HG03135 (cell line): ENCODE measurements around the gene KCNJ15.

Experiments
- ATAC-seq: cut with Tn5 transposase; IDR thresholded peaks from one replicate; pipeline ENCODE4 v1.9.1; 2021; ENCODE audit warnings: mild to moderate bottlenecking, moderate library complexity; ENCODE audit not compliant: unreplicated experiment

KCNJ15 gene

GRCh38 chr21:38323721-38324531, 67.1 kb downstream of the KCNJ15 start:
- ATAC-seq, result no peak

GRCh38 chr21:38325216-38325615, 68.4 kb downstream of the KCNJ15 start:
- ATAC-seq, result no peak

GRCh38 chr21:38325731-38326420, 69.1 kb downstream of the KCNJ15 start:
- no peak for ATAC-seq

GRCh38 chr21:38326429-38326828, 69.6 kb downstream of the KCNJ15 start:
- ATAC-seq, result no peak

- no peak for ATAC-seq
Observed at GRCh38 chr21:38326899-38327298, 70.1 kb downstream of the KCNJ15 start.

- ATAC-seq, result no peak
Observed at GRCh38 chr21:38327984-38328383, 71.2 kb downstream of the KCNJ15 start.

- no peak for ATAC-seq
Observed at GRCh38 chr21:38329162-38329561, 72.4 kb downstream of the KCNJ15 start.

- ATAC-seq, result no peak
Observed at GRCh38 chr21:38330666-38331065, 73.9 kb downstream of the KCNJ15 start.

- no peak for ATAC-seq
Observed at GRCh38 chr21:38333301-38334272, 76.8 kb downstream of the KCNJ15 start.

DNA sequence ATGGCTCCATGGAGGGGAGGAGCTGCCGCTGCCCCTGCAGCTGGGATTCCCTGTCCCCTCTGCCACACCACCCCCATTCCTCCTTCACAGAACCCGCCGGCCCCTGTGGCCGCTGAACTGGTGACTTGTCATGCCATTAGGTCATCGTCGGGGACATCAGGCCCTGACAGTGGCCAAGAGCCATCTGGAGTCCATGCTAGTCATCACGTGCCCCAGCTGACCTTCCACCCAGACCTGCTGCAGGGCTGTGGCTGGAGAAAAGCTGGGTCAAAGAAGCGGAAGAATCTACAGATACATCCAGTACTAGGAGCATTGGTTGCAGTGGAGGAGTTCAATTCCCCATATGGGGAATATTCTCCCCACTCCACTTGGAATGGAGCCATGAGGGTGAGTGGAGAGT, 78.1 kb downstream of the KCNJ15 start:
- no peak for ATAC-seq

GRCh38 chr21:38337793-38338192, 81.0 kb downstream of the KCNJ15 start:
- ATAC-seq, result no peak

DNA sequence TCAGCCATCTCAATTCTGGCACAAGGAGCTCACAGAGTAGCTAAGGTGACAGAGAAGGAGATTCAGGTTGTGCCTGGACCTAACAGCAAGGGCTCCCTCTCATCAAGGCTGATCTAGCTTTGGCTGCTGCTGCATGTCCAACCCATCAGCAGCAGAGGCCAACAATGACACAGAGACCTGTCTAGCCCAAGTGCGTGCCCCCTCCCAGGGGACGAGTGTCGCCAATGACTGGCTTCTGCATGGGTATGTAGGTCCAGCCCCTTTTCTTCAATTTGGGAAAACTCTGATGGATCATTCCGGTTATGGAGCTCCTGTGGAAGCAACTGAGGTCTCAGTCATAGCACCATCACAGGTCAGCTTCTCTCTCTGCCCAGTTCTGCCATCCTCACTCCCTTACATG, 83.3 kb downstream of the KCNJ15 start:
- ATAC-seq, result no peak

GRCh38 chr21:38341546-38342012, 84.8 kb downstream of the KCNJ15 start:
- no peak for ATAC-seq

- ATAC-seq, result no peak
Observed at GRCh38 chr21:38342739-38343138, 85.9 kb downstream of the KCNJ15 start.

DNA sequence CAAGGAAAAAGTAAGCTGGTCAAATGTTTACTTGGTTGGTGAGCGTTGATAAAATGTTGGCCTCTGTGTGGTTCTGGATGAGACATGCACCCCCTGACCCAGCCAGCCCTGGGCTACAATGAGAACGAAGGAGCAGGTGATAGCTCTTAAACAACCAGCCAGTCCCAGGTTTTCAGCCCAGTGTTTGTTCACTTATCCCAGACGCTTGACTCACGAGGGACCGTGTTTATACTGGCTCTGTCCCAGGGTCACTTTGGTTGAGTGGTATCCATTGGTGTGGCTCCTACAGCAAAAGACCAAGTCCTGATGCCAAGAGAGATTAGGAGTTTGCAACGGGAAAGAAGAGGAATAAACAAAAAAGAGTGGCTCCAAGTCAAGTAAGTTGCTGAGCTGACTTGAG, 86.9 kb downstream of the KCNJ15 start:
- ATAC-seq, result no peak

- ATAC-seq, result no peak
Observed at GRCh38 chr21:38346286-38346685, 89.5 kb downstream of the KCNJ15 start.

GRCh38 chr21:38349111-38349746, 92.4 kb downstream of the KCNJ15 start:
- ATAC-seq, result no peak

DNA sequence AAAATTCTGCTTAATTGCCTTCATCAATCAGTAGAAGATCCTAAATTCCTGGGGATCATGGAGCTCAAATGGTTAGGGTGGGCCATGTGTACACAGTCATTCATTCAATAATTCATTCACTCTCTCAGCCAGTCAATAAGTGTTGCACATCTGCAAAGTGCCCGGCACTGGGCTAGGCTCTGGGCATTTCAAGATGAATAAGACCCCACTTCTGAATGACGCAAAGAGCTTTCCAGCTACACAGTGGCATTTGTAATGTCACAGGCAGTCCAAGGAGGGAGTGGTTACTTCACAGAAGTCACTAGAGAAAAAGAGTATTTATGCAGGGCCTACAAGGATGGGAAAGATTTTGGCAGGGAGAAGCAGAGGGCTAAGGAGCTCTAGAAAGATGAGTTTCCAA, 93.2 kb downstream of the KCNJ15 start:
- no peak for ATAC-seq

- no peak for ATAC-seq
Observed at GRCh38 chr21:38350684-38351083, 93.9 kb downstream of the KCNJ15 start.

DNA sequence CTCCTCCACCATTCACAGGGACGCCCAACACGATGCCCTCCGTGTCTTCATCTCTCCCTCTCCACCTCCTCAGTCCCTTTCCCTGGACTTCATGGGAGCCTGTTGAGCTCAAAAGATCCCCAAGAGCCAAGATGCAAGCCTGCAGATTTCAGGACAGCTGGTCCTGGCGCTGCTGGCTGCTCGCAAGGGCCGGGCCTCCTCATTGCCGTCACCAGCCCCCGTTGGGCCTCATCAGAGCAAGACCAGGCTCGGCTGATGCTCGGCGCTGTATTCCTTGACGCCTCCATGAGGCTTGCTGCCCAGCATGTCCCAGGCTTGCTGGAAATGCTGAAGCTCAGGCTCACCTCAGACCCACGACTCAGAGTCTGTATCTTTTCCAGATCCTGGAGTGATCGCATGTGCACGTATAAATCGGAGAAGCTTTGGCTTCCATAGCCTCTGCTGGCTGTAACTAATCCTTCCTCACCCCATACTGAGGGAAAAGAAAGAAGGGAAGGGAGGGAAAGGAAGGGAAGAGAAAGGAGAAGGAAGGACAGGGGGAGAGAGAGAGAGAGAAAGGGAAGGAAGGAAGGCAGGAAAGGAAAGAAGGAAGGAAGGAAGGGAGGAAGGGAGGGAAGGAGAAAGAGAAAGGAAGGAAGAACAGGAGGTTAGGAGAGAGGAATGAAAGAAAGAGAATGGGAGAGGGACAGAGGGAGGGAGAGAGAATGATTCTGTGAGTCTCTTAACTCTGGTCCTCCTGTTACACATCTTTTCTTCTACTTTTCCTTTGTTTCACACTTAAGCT, 94.6 kb downstream of the KCNJ15 start:
- ATAC-seq, result no peak
